Natural killer cell (primary cell): Measurements from ENCODE around the gene CSGALNACT2. TPM values are rescaled to one million over a fixed set of nuclear protein-coding genes. Genes with fewer than 3 reads are reported as not detected.
A peak's percentile ranks its signal among the peaks of the same experiment; 100 is the strongest.

Experiments used
- ATAC-seq, 3 donors: fragments of 150-1000 bp in 2 of 3; fragments of 200-7000 bp in 1 of 3; cut with Tn5 transposase; 1 replicate in 1 of 3; 2 replicates in 2 of 3; pipeline ENCODE4 v1.10.0; 2021; ENCODE audit warnings: mild to moderate bottlenecking in 2 of 3, moderate library complexity in 2 of 3
- DNase-seq, 2 donors: peaks; one replicate each; pipeline versions ENCODE4 v3.0.0 to v3.0.0-alpha.2; 2013 to 2021; ENCODE audit warnings: mixed read lengths in 1 of 2
- H3K27ac ChIP-seq: one replicate; pipeline ENCODE4 v1.5.1; 2013; ENCODE audit warnings: mild to moderate bottlenecking, low read length
- H3K27me3 ChIP-seq: one replicate; pipeline ENCODE4 v1.6.1; 2013; ENCODE audit warnings: low read length; ENCODE audit not compliant: control insufficient read depth, insufficient read depth
- H3K36me3 ChIP-seq: one replicate; pipeline ENCODE4 v1.6.1; 2013; ENCODE audit warnings: low read length; ENCODE audit not compliant: control insufficient read depth, insufficient read depth
- H3K4me1 ChIP-seq: one replicate; pipeline ENCODE4 v1.6.1; 2013; ENCODE audit warnings: low read length; ENCODE audit not compliant: control insufficient read depth, insufficient read depth
- H3K4me3 ChIP-seq: one replicate; pipeline ENCODE4 v1.5.1; 2013; ENCODE audit warnings: low read length
- H3K9me3 ChIP-seq: one replicate; pipeline ENCODE4 v1.6.1; 2013; ENCODE audit warnings: low read length; ENCODE audit not compliant: control insufficient read depth, insufficient read depth
- H3K27ac Mint-ChIP-seq, 2 donors: one replicate each; pipeline ENCODE4 v1.8.0; 2022; ENCODE audit warnings: mild to moderate bottlenecking in 2 of 2, mixed read lengths in 2 of 2, moderate library complexity in 1 of 2
- H3K27me3 Mint-ChIP-seq, 2 donors: one replicate each; pipeline ENCODE4 v1.8.0; 2022; ENCODE audit warnings: low read depth in 2 of 2, mixed read lengths in 2 of 2
- H3K36me3 Mint-ChIP-seq: one replicate; pipeline ENCODE4 v1.8.0; 2022; ENCODE audit warnings: mixed read lengths
- H3K4me1 Mint-ChIP-seq, 2 donors: one replicate each; pipeline ENCODE4 v1.8.0; 2022; ENCODE audit warnings: mixed read lengths in 2 of 2
- H3K4me3 Mint-ChIP-seq: one replicate; pipeline ENCODE4 v1.8.0; 2022; ENCODE audit warnings: mild to moderate bottlenecking, moderate library complexity, mixed read lengths
- H3K9me3 Mint-ChIP-seq, 2 donors: one replicate each; pipeline ENCODE4 v1.8.0; 2022; ENCODE audit warnings: mixed read lengths in 2 of 2
- WGBS: methylation state at CpG from one replicate; pipeline ENCODE4 v1.1.7; 2013; ENCODE audit warnings: missing lambda C conversion rate; ENCODE audit not compliant: insufficient coverage; 5-methylcytosine and 5-hydroxymethylcytosine counted together
- intact Hi-C: fragments of 100-400 bp; cut with micrococcal nuclease; formaldehyde crosslinking; loops from one replicate; pipeline ENCODE4 v1.14.2; 2022
- total RNA-seq, 4 donors: library from RNA; stranded (reverse); fragments of 120-200 nt in 1 of 4; gene quantifications; one replicate each; pipeline versions ENCODE4 v1.2.3 to v1.2.4, GENCODE V29; 2013 to 2022
- TF ChIP-seq, protein P1 (sequence below): fragments of 200-600 bp; IDR thresholded peaks from one replicate; pipeline ENCODE4 v1.8.0; 2022; ENCODE audit warnings: antibody characterized with exemption

Gene CSGALNACT2
- total RNA-seq, 3 donors from 2014 or later (not counting 1 experiment from before 2014, with no cell fraction given): 49.9 to 57.4 (median 52.8) TPM

DNA sequence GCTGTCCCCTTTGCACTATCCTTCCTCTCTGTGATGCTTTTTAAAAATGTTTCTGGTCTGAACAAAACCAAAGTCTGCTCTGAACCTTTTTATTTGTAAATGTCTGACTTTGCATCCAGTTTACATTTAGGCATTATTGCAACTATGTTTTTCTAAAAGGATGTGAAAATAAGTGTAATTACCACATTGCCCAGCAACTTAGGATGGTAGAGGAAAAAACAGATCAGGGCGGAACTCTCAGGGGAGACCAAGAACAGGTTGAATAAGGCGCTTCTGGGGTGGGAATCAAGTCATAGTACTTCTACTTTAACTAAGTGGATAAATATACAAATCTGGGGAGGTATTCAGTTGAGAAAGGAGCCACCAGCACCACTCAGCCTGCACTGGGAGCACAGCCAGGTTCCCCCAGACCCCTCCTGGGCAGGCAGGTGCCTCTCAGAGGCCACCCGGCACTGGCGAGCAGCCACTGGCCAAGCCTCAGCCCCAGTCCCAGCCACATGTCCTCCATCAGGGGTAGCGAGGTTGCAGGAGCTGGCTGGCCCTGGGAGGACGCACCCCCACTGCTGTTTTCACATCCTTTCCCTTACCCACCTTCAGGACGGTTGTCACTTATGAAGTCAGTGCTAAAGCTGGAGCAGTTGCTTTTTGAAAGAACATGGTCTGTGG, 11.4 kb upstream of the CSGALNACT2 start:
- H3K4me3 Mint-ChIP-seq: peak overlapping the region; percentile 65
- no peaks in the 10 kb centered on the region for H3K27me3 Mint-ChIP-seq
- DNase-seq (no peak), ATAC-seq (no peak)
- no peaks in the 10 kb centered on the region for H3K9me3 ChIP-seq
- peaks cover 40% of the 10 kb centered on the region for H3K4me1 ChIP-seq
- no peaks in the 10 kb centered on the region for H3K9me3 Mint-ChIP-seq
- TF ChIP-seq, protein P1, sequence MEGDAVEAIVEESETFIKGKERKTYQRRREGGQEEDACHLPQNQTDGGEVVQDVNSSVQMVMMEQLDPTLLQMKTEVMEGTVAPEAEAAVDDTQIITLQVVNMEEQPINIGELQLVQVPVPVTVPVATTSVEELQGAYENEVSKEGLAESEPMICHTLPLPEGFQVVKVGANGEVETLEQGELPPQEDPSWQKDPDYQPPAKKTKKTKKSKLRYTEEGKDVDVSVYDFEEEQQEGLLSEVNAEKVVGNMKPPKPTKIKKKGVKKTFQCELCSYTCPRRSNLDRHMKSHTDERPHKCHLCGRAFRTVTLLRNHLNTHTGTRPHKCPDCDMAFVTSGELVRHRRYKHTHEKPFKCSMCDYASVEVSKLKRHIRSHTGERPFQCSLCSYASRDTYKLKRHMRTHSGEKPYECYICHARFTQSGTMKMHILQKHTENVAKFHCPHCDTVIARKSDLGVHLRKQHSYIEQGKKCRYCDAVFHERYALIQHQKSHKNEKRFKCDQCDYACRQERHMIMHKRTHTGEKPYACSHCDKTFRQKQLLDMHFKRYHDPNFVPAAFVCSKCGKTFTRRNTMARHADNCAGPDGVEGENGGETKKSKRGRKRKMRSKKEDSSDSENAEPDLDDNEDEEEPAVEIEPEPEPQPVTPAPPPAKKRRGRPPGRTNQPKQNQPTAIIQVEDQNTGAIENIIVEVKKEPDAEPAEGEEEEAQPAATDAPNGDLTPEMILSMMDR: no peak
- peak overlapping the region; percentile 74 to 93 for H3K27ac Mint-ChIP-seq
- intact Hi-C loops: loop anchor here (5.0 kb wide), 1 partner anchor 35 kb away; no protein-coding TSS in a partner anchor
- no peaks in the 10 kb centered on the region for H3K36me3 ChIP-seq
- WGBS: 31% methylated on average over 5 of the region's 7 CpGs
- H3K27ac ChIP-seq: peak overlapping the region; percentile 48
- no peaks in the 10 kb centered on the region for H3K27me3 ChIP-seq
- no peaks in the 10 kb centered on the region for H3K36me3 Mint-ChIP-seq
- H3K4me3 ChIP-seq: no peak overlapping the region
- peaks cover 37 to 43% of the 10 kb centered on the region in 2 donors for H3K4me1 Mint-ChIP-seq

DNA sequence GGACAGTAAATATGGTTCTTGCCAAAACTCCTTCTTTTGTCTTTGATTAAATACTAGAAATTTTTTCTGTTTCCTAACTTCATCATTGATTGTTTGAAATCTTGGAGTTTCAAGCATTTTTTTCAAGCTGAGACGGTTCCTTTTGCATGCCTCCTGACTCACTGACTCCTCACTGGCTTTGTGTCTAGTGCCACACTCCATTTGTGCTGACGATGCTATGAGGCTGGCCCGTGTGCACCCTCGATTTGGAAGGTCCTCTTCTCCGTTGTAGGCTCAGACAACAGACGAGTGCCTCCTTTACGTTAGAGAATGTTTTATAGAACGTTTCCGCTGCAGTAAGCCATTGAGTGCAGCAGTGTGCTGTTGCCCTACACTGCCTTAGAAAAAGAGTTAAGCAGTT, 10.8 kb upstream of the CSGALNACT2 start:
- TF ChIP-seq, protein P1: no peak
- no peak overlapping the region for H3K27ac ChIP-seq
- Mint-ChIP-seq H3K9me3 (no peaks in the 10 kb centered on the region), H3K27me3 (no peaks in the 10 kb centered on the region), H3K4me1 (peaks cover 32 to 38% of the 10 kb centered on the region in 2 donors), H3K27ac (peak overlapping the region; percentile 74 to 93), H3K36me3 (no peaks in the 10 kb centered on the region), H3K4me3 (no peak overlapping the region)
- no peak overlapping the region for H3K4me3 ChIP-seq
- H3K27me3 ChIP-seq: no peaks in the 10 kb centered on the region
- WGBS: 95% methylated on average over 9 of the region's 9 CpGs
- ATAC-seq: no peak
- H3K9me3 ChIP-seq: no peaks in the 10 kb centered on the region
- no peak for DNase-seq
- H3K4me1 ChIP-seq: peaks cover 34% of the 10 kb centered on the region
- no peaks in the 10 kb centered on the region for H3K36me3 ChIP-seq
- intact Hi-C loops: loop anchor here (5.0 kb wide), 1 partner anchor 35 kb away; no protein-coding TSS in a partner anchor

DNA sequence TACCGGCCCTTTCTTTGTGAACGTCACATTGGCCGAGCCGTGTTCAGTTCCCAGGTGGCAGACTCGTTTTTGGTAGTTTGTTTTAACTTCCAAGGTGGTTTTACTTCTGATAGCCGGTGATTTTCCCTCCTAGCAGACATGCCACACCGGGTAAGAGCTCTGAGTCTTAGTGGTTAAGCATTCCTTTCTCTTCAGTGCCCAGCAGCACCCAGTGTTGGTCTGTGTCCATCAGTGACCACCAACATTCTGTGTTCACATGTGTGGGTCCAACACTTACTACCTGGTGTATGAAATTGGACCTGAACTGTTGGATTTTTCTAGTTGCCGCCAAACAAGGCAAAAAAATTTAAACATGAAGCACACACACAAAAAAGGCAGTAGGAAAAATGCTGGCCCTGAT, 9.9 kb upstream of the CSGALNACT2 start:
- H3K9me3 ChIP-seq: no peaks in the 10 kb centered on the region
- H3K36me3 ChIP-seq: no peaks in the 10 kb centered on the region
- Mint-ChIP-seq H3K36me3 (no peaks in the 10 kb centered on the region), H3K4me3 (no peak overlapping the region), H3K27me3 (no peaks in the 10 kb centered on the region), H3K4me1 (peaks cover 36 to 43% of the 10 kb centered on the region in 2 donors), H3K27ac (peak overlapping the region; percentile 89 to 93), H3K9me3 (no peaks in the 10 kb centered on the region)
- DNase-seq (no peak), ATAC-seq (no peak)
- H3K4me1 ChIP-seq: peaks cover 34% of the 10 kb centered on the region
- peak overlapping the region; percentile 76 for H3K27ac ChIP-seq
- H3K4me3 ChIP-seq: no peak overlapping the region
- H3K27me3 ChIP-seq: no peaks in the 10 kb centered on the region
- TF ChIP-seq, protein P1: no peak
- 88% methylated on average over 8 of the region's 8 CpGs for WGBS
- intact Hi-C loops: loop anchor here (5.0 kb wide), 1 partner anchor 34 kb away; no protein-coding TSS in a partner anchor
